ENCODE measurements around the gene OSBPL1A. TPM values are rescaled to one million over a fixed set of nuclear protein-coding genes. Genes with fewer than 3 reads are reported as not detected.

Gene OSBPL1A
- total RNA-seq: 100 to 1,000 TPM in 2 of 4 donors, 10 to 100 TPM in 2; 81.4 to 109 (median 99.3) TPM

DNA sequence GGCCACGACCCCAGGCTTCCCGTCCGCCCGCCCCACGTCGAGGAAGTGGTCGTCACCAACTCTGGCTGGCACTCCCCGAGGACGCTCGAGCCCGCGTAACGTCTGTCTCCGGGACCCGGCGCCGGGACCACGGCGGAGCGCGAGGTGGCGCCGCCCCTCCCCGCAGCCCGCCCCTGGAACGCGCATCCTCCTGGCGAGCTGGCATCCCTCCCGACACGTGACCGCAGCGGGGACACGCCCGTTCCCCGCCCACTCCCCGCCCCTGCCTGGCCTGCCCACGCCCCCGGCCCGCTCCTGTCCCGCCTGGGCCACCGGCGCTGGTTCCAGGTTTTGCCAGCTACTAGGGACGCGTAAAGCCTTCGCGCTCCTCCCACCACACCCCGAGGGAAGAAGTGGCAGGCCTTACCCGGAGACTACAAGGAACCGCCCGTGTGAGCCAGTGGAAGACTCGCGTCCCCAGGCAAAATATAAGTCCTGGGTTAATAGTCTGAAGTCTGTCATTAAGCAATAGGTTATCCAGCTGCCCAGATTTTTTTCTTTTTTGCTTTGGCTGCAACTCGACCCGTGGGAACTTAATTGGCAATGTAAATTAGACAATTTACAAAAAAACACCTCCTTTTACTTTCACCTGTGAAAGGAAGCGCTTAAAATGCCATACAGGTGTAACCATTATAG is at the start of gene OSBPL1A:
TSS of gene OSBPL1A (minus strand) at position 131 of the 675 bp plus-strand sequence. CDS start 20,291 bp downstream, outside the sequence.
- H3K9me3 ChIP-seq: no peaks in the 10 kb centered on the region
- peaks cover 0 to 17% (median 3%) of the 10 kb centered on the region in 4 donors for H3K4me1 ChIP-seq
- peak within 1 kb of the TSS; percentile 83 to 89 (median 86) for H3K27ac ChIP-seq
- TF ChIP-seq EP300 (IDR thresholded peaks at IDR 0.05) (peak in 1 of 2 donors; percentile 33), POLR2A (IDR thresholded peaks at IDR 0.05) (peak; percentile 52 to 53)
- TF ChIP-seq, protein P1, sequence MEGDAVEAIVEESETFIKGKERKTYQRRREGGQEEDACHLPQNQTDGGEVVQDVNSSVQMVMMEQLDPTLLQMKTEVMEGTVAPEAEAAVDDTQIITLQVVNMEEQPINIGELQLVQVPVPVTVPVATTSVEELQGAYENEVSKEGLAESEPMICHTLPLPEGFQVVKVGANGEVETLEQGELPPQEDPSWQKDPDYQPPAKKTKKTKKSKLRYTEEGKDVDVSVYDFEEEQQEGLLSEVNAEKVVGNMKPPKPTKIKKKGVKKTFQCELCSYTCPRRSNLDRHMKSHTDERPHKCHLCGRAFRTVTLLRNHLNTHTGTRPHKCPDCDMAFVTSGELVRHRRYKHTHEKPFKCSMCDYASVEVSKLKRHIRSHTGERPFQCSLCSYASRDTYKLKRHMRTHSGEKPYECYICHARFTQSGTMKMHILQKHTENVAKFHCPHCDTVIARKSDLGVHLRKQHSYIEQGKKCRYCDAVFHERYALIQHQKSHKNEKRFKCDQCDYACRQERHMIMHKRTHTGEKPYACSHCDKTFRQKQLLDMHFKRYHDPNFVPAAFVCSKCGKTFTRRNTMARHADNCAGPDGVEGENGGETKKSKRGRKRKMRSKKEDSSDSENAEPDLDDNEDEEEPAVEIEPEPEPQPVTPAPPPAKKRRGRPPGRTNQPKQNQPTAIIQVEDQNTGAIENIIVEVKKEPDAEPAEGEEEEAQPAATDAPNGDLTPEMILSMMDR (IDR thresholded peaks at IDR 0.05): peak in 1 of 5 experiments; percentile 9
- H3K27me3 ChIP-seq: no peaks in the 10 kb centered on the region
- peak; percentile 78 to 84 for DNase-seq (ENCODE audit: low spot score in 2 of 2)
- peak within 1 kb of the TSS; percentile 57 to 81 (median 77) for H3K4me3 ChIP-seq
- H3K36me3 ChIP-seq: no peaks in the 10 kb centered on the region
- WGBS, 2 donors: 3 to 5% methylated on average over 21 to 23 of the region's 55 CpGs

DNA sequence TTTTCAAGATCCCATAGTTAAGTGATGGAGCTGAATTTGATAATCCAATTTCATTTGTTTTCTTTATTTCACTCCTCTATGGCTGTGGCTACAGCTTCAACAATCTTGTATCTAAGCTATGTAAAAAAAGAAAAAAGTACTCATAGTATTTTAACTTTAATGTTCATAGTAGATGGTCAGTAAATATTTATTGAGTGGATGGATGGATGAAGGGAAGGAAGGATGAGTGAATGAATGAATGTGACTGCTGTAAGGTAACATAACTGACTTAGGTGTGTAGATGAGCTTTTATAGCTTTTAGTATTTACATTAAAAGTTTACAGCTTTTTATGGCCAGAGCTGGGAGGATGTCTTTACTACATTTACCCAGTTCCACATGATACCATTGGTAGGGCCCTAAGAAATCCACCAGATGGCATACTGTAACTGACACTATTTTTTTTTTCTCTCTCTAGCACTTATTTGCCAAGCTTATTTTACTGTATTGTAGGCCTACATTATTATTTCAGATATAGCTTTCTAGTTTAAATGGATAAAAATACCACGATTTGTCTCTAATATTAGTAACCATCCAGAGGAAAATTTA is 49.4 kb upstream of the OSBPL1A start:
- Histone ChIP-seq H3K9me3 (no peaks in the 10 kb centered on the region), H3K4me1 (no peaks in the 10 kb centered on the region), H3K4me3 (no peak overlapping the region), H3K36me3 (peaks cover 0 to 94% (median 0%) of the 10 kb centered on the region in 3 donors), H3K27me3 (no peaks in the 10 kb centered on the region), H3K27ac (no peak overlapping the region)
- 84 to 94% methylated on average over 1 of the region's 1 CpG for WGBS, 2 donors
- TF ChIP-seq, protein P1 (IDR thresholded peaks at IDR 0.05): no peak
- TF ChIP-seq POLR2A (IDR thresholded peaks at IDR 0.05): no peak
- no peak for TF ChIP-seq EP300 (IDR thresholded peaks at IDR 0.05)
- no peak for DNase-seq (ENCODE audit: low spot score in 2 of 2)

DNA sequence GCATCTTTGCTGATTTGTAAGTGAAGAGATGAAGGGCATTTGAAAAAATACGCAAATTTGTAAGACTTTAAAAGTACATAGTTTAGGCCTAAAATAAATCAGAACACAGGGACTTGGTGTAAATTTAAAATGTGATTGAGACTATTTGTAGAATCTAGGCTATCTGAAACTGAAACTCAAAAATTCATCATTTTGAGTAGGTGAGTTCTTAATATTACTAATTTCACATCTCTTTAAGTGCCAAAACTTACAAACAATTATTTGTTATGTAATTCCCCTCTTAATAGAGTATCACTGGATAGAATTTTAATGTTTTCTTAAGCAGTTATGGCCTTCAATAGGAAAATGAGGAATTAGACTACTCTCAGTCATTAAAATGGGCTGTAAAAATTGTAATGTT is 48.8 kb upstream of the OSBPL1A start:
- DNase-seq (ENCODE audit: low spot score in 2 of 2): no peak
- no peaks in the 10 kb centered on the region for H3K27me3 ChIP-seq

DNA sequence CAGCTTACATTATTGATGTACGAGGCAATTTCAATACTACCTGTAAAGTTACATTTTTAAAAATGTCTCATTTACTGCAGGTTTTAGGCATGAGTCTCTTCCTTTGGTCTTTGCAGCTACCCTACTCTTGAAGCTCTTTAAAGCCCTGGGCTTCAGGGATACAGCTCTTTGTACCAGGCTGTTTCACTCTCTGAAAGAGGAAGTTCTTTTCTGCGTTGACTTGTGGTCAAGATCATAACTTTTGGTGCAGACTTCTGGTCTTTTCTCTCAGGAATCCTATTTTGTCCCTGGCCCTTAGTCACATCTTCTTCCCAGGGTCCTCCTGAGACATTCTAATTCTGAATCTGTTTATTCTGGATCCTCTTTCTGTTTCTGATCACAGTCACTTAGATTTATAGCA is 46.2 kb upstream of the OSBPL1A start:
- Histone ChIP-seq H3K4me3 (no peak overlapping the region), H3K27ac (no peak overlapping the region), H3K27me3 (no peaks in the 10 kb centered on the region), H3K9me3 (no peaks in the 10 kb centered on the region), H3K4me1 (no peaks in the 10 kb centered on the region), H3K36me3 (peaks cover 0 to 96% (median 0%) of the 10 kb centered on the region in 3 donors)
- 75 to 76% methylated on average over 2 of the region's 2 CpGs for WGBS, 2 donors
- no peak for DNase-seq (ENCODE audit: low spot score in 2 of 2)
- TF ChIP-seq, protein P1 (IDR thresholded peaks at IDR 0.05): no peak
- TF ChIP-seq POLR2A (IDR thresholded peaks at IDR 0.05): no peak
- TF ChIP-seq EP300 (IDR thresholded peaks at IDR 0.05): no peak

More for the DNA sequence above, 48.8 kb upstream of the OSBPL1A start:
- Histone ChIP-seq H3K4me1 (no peaks in the 10 kb centered on the region), H3K9me3 (no peaks in the 10 kb centered on the region), H3K36me3 (peaks cover 0 to 96% (median 0%) of the 10 kb centered on the region in 3 donors), H3K27ac (no peak overlapping the region), H3K4me3 (no peak overlapping the region)
- WGBS, 2 donors: 90 to 93% methylated on average over 1 of the region's 1 CpG
- TF ChIP-seq EP300 (IDR thresholded peaks at IDR 0.05): no peak
- TF ChIP-seq POLR2A (IDR thresholded peaks at IDR 0.05): no peak
- TF ChIP-seq, protein P1 (IDR thresholded peaks at IDR 0.05): no peak

DNA sequence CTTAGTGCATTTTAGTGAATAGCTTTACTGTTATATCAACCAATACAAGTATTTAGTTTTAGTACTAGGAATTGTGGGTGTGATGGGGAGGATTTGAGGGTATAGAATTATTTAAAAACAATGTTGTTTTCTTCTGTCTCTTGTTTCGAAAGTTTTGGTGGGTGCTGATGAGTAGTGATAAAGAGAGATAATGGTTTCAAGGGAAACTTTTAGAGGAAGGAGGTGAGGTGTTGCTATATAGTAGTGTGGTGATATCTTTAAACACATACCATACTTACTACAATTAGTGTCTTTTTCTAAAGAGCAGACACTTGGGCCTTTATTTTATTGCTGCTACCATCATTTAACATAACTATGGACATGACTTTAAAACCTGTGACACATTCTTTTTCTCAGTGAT is 39.3 kb upstream of the OSBPL1A start:
- WGBS, 2 donors: 88 to 98% methylated on average over 1 of the region's 1 CpG
- no peaks in the 10 kb centered on the region for H3K27me3 ChIP-seq
- H3K4me3 ChIP-seq: no peak overlapping the region
- H3K9me3 ChIP-seq: no peaks in the 10 kb centered on the region
- DNase-seq (ENCODE audit: low spot score in 2 of 2): no peak
- H3K36me3 ChIP-seq: peaks cover 0 to 86% (median 0%) of the 10 kb centered on the region in 3 donors
- H3K4me1 ChIP-seq: no peaks in the 10 kb centered on the region
- H3K27ac ChIP-seq: no peak overlapping the region
- TF ChIP-seq EP300 (IDR thresholded peaks at IDR 0.05) (no peak), POLR2A (IDR thresholded peaks at IDR 0.05) (no peak)
- TF ChIP-seq, protein P1 (IDR thresholded peaks at IDR 0.05): no peak
